ENCODE measurements around the gene CLCN7. TPM values are rescaled to one million over a fixed set of nuclear protein-coding genes. Genes with fewer than 3 reads are reported as not detected.

CLCN7 gene
- total and polyA plus RNA-seq, 4 experiments from 2014 or later: 18.1 to 111 (median 67.3) TPM

DNA sequence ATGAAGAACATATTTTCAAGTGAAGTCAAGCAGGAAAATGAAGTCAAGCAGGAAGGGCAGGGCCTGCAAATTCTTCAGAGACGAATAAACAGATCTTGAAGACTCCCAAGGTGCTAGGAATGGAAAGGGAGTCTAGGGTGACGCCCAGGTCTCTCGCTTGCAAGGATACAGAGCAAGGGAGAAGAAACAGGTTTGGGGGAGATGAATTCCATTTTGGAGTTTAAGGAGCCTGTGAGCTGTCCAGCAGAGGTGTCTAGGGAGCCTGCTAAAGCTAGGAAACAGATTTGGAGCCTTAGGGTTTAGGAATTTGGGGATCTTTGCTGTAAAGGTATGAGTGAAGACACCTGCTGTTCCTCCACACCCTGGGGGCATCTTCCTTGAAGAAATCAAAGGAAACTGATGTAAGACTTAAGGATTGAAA is 58.3 kb downstream of the CLCN7 start:
- Histone ChIP-seq H3K4me1 (ENCODE audit: insufficient read depth, low read length) (peaks cover 32% of the 10 kb centered on the region), H3K36me3 (ENCODE audit: insufficient read depth, low read length) (no peaks in the 10 kb centered on the region), H3K4me3 (ENCODE audit: low read length in 2 of 2) (no peak overlapping the region), H3K9me3 (ENCODE audit: control insufficient read depth in 1 of 2, low read length in 2 of 2) (no peaks in the 10 kb centered on the region), H3K27me3 (ENCODE audit: insufficient read depth, low read length) (no peaks in the 10 kb centered on the region), H3K27ac (ENCODE audit: low read depth, low read length) (no peak overlapping the region)
- no peak for DNase-seq
- ChIA-PET POLR2A (ENCODE audit: partially characterized antibody) (interaction anchor here (0.9 kb wide), 1 partner anchor 26 kb away, joined by 3 read pairs; no protein-coding TSS in a partner anchor), CTCF (ENCODE audit: partially characterized antibody) (interaction anchor here (0.5 to 0.7 kb wide), 2 partner anchors 119 to 533 kb away, joined by 3 to 5 read pairs; no protein-coding TSS in a partner anchor)
- intact Hi-C loops (cut with micrococcal nuclease): no loop called here
- Mint-ChIP-seq H3K27ac (peak overlapping the region in 6 of 7 donors; percentile 10 to 91 (median 38)), H3K27me3 (peaks cover 0 to 3% of the 10 kb centered on the region in 2 donors), H3K4me1 (peaks cover 6 to 45% (median 24%) of the 10 kb centered on the region in 4 donors), H3K9me3 (no peaks in the 10 kb centered on the region), H3K4me3 (peak overlapping the region in 4 of 8 donors; percentile 29 to 72 (median 54)), H3K36me3 (peaks cover 5 to 16% of the 10 kb centered on the region in 2 donors)

DNA sequence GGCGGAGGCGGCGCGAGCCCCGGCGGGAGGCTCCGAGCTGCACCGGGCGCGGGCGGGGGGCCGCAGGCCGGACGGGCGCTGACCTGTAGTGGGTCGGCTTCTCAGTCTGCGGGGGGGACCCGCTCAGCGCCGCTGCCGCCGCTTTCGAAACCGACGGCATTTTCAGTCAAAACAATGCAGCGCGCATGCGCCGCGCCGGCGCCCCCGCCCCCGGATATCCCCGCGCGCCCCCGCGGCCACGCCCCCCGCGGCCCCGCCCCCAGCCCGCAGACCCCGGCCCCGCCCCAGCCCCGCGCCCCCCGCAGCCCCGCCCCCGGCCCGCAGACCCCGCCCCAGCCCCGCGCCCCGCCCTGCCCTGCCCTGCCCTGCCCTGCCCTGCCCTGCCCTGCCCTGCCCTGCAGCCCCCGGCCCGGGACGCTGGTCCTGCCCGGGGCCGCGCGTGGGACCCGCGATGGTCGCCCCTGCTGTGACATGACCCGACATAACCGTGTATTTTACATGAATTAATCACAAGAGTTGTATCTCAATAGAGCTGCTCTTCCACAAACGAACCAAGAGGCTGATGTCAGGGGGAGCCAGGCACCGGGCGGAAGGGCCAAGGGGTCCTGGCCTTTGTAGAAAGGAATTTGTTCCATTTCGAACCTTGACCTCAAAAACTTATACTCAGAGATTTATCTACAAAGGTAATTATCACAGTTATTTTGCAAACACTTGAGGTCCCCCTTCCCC is 60.1 kb downstream of the CLCN7 start, which contains the start of gene UNKL:
Gene UNKL (minus strand): TSS at position 173 of the 729 bp plus-strand sequence. CDS start 13 bp downstream, at position 160.
- POLR2A ChIA-PET (ENCODE audit: partially characterized antibody): no interaction called here

DNA sequence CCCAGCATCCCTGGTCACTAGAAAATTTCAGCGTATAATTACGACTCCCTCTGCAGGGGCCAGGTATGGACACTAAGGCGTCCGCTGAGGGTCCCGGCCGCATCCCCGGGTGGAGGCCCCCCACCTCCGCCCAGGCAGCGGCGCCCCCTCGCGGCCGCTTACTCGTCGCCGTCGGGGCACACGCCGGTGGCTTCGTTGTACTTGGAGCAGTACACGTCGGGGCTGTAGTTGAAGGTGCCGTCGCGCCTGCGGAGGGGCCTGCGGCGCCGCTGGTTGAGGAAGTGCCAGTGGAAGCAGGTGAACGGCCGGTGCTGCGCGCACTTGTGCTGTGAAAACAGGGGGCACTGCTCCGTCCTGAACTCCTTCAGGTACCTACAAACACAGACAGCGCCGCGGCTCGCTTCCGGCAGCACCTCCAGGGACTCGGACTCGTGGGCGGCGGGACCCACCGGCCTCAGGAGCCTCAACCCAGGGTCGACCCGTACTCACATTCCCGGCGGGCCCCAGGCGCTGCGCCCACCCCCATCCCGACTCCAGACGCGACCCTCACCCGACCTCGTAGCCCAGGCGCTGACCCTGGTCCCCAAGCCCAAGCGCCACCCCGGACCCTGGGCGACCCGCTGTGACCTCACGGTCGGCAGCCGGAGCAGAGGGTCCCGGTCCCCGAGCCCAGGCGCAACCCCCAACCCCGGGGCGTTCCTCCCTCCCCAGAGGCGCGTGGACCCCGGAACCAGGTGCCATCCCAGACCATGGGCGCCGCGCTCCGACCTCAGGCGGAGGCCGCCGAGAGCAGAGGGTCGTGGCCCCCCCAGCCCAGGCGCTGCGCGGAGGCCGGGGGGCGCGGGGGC is 60.9 kb downstream of the CLCN7 start:
- ChIA-PET POLR2A (ENCODE audit: partially characterized antibody) (no interaction called here), CTCF (ENCODE audit: partially characterized antibody) (interaction anchor here (1.3 kb wide), 1 partner anchor 50 kb away, joined by 3 read pairs; no protein-coding TSS in a partner anchor)
- peak overlapping the region; percentile 68 for H3K27ac ChIP-seq (ENCODE audit: low read depth, low read length)
- H3K27me3 Mint-ChIP-seq: no peaks in the 10 kb centered on the region
- intact Hi-C loops (cut with micrococcal nuclease): loop anchor here (1.0 to 2.0 kb wide), 2 partner anchors 51 to 113 kb away; no protein-coding TSS in a partner anchor
- H3K27ac Mint-ChIP-seq: peak overlapping the region; percentile 80 to 91 (median 88)
- peak overlapping the region; percentile 78 to 89 (median 85) for H3K4me3 Mint-ChIP-seq
- H3K36me3 Mint-ChIP-seq: peaks cover 5 to 18% of the 10 kb centered on the region in 2 donors
- no peaks in the 10 kb centered on the region for H3K36me3 ChIP-seq (ENCODE audit: insufficient read depth, low read length)
- DNase-seq: peak; percentile 52 to 74 (median 59)
- no peaks in the 10 kb centered on the region for H3K9me3 Mint-ChIP-seq
- peaks cover 2 to 31% (median 18%) of the 10 kb centered on the region in 4 donors for H3K4me1 Mint-ChIP-seq
- peaks cover 20% of the 10 kb centered on the region for H3K4me1 ChIP-seq (ENCODE audit: insufficient read depth, low read length)
- H3K27me3 ChIP-seq (ENCODE audit: insufficient read depth, low read length): no peaks in the 10 kb centered on the region
- H3K4me3 ChIP-seq (ENCODE audit: low read length in 2 of 2): peak overlapping the region in 1 of 2 donors; percentile 75
- no peaks in the 10 kb centered on the region for H3K9me3 ChIP-seq (ENCODE audit: control insufficient read depth in 1 of 2, low read length in 2 of 2)

More for the DNA sequence above, 60.1 kb downstream of the CLCN7 start, which contains the start of gene UNKL:
- no peaks in the 10 kb centered on the region for H3K27me3 ChIP-seq (ENCODE audit: insufficient read depth, low read length)
- DNase-seq: peak; percentile 79 to 82 (median 80)
- H3K4me3 ChIP-seq (ENCODE audit: low read length in 2 of 2): peak within 1 kb of the TSS in 1 of 2 donors; percentile 75
- CTCF ChIA-PET (ENCODE audit: partially characterized antibody): interaction anchor here (0.6 kb wide), 1 partner anchor 46 kb away, joined by 3 read pairs; no protein-coding TSS in a partner anchor
- H3K9me3 ChIP-seq (ENCODE audit: control insufficient read depth in 1 of 2, low read length in 2 of 2): no peaks in the 10 kb centered on the region
- H3K27ac Mint-ChIP-seq: peak within 1 kb of the TSS; percentile 86 to 92 (median 90)
- no peaks in the 10 kb centered on the region for H3K27me3 Mint-ChIP-seq
- intact Hi-C loops (cut with micrococcal nuclease): no loop called here
- peak within 1 kb of the TSS; percentile 76 to 89 (median 85) for H3K4me3 Mint-ChIP-seq
- peaks cover 21% of the 10 kb centered on the region for H3K4me1 ChIP-seq (ENCODE audit: insufficient read depth, low read length)
- peak within 1 kb of the TSS; percentile 68 for H3K27ac ChIP-seq (ENCODE audit: low read depth, low read length)
- peaks cover 5 to 16% of the 10 kb centered on the region in 2 donors for H3K36me3 Mint-ChIP-seq
- H3K36me3 ChIP-seq (ENCODE audit: insufficient read depth, low read length): no peaks in the 10 kb centered on the region
- H3K4me1 Mint-ChIP-seq: peaks cover 2 to 28% (median 15%) of the 10 kb centered on the region in 4 donors
- no peaks in the 10 kb centered on the region for H3K9me3 Mint-ChIP-seq

DNA sequence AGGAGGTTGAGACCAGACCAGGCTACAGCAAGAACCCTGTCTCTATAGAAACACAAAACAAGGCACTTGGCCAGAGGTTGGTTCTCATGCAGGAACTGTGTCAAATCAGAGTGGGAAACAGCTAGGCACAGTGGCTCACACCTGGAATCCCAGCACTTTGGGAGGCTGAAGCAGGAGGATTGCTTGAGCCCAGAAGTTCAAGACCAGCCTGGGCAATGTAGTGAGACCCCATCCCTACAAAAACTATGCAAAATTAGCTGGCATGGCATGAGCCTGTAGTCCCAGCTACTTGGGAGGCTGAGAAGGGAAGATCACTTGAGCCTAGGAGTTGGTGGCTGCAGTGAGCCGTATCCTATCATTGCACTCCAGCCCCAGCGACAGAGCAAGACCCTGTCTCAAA is 62.0 kb downstream of the CLCN7 start:
- Histone ChIP-seq H3K27me3 (ENCODE audit: insufficient read depth, low read length) (no peaks in the 10 kb centered on the region), H3K27ac (ENCODE audit: low read depth, low read length) (no peak overlapping the region), H3K36me3 (ENCODE audit: insufficient read depth, low read length) (no peaks in the 10 kb centered on the region), H3K4me1 (ENCODE audit: insufficient read depth, low read length) (peaks cover 27% of the 10 kb centered on the region), H3K9me3 (ENCODE audit: control insufficient read depth in 1 of 2, low read length in 2 of 2) (no peaks in the 10 kb centered on the region), H3K4me3 (ENCODE audit: low read length in 2 of 2) (no peak overlapping the region)
- Mint-ChIP-seq H3K36me3 (peaks cover 5 to 21% of the 10 kb centered on the region in 2 donors), H3K4me1 (peaks cover 4 to 38% (median 24%) of the 10 kb centered on the region in 4 donors), H3K4me3 (peak overlapping the region; percentile 32 to 89 (median 68)), H3K27ac (peak overlapping the region in 6 of 7 donors; percentile 36 to 83 (median 58)), H3K9me3 (no peaks in the 10 kb centered on the region), H3K27me3 (no peaks in the 10 kb centered on the region)
- POLR2A ChIA-PET (ENCODE audit: partially characterized antibody): interaction anchor here (0.6 to 1.1 kb wide), 5 partner anchors 10 to 1108 kb away, joined by 3 read pairs; partner anchors contain the start of genes MAPK8IP3 and TMEM204
- no peak for DNase-seq
- intact Hi-C loops (cut with micrococcal nuclease): loop anchor here (1.0 to 2.0 kb wide), 2 partner anchors 50 to 112 kb away; no protein-coding TSS in a partner anchor
- CTCF ChIA-PET (ENCODE audit: partially characterized antibody): interaction anchor here (0.7 to 1.3 kb wide), 3 partner anchors 49 to 312 kb away, joined by 3 read pairs; no protein-coding TSS in a partner anchor

DNA sequence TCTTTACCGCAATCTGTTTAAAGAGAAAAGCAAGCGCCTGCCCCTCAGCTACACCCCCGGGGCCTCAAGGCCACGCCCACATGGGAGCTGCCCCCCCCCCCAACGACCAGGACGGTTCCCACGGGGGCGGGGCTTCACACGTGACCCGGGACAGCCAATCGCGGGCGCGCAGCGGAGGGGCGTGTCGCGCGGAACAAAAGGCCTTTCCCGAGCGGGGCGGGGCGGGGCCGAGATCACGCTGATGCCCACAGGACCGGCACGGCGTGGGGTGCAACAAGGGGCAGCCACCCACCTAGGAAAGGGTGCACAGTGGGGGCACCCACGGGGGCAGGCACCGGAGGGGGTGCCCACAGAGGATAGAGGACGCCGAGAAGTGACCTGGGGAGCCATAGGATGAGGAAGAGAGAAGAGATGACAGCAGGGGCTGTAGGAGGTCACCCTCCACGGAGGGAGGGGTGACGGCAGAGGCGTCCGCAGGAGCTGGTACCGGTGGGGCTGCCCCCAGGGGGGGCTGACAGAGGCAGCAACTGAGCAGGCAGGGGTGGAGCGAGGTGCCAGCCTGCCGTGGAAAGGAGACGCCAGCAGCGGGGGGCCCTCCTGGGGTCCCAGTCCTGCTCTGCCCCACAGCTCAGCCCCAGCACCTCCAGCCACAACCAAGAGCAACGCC is 66.5 kb downstream of the CLCN7 start:
- intact Hi-C loops (cut with micrococcal nuclease): loop anchor here (1.0 kb wide), 1 partner anchor 12 kb away; the partner anchor contains the start of gene UQCC4
- H3K9me3 ChIP-seq (ENCODE audit: control insufficient read depth in 1 of 2, low read length in 2 of 2): no peaks in the 10 kb centered on the region
- H3K4me3 Mint-ChIP-seq: peak overlapping the region; percentile 43 to 81 (median 72)
- H3K27me3 ChIP-seq (ENCODE audit: insufficient read depth, low read length): no peaks in the 10 kb centered on the region
- H3K36me3 ChIP-seq (ENCODE audit: insufficient read depth, low read length): peaks cover 2% of the 10 kb centered on the region
- peak overlapping the region in 1 of 2 donors; percentile 38 for H3K4me3 ChIP-seq (ENCODE audit: low read length in 2 of 2)
- H3K4me1 ChIP-seq (ENCODE audit: insufficient read depth, low read length): peaks cover 27% of the 10 kb centered on the region
- H3K27ac Mint-ChIP-seq: peak overlapping the region in 6 of 7 donors; percentile 24 to 78 (median 60)
- peak; percentile 90 to 96 (median 92) for DNase-seq
- H3K4me1 Mint-ChIP-seq: peaks cover 9 to 52% (median 20%) of the 10 kb centered on the region in 4 donors
- H3K36me3 Mint-ChIP-seq: peaks cover 5 to 26% of the 10 kb centered on the region in 2 donors
- no peaks in the 10 kb centered on the region for H3K27me3 Mint-ChIP-seq
- H3K9me3 Mint-ChIP-seq: peaks cover 0 to 2% (median 0%) of the 10 kb centered on the region in 8 donors
- peak overlapping the region; percentile 10 for H3K27ac ChIP-seq (ENCODE audit: low read depth, low read length)
- ChIA-PET POLR2A (ENCODE audit: partially characterized antibody) (interaction anchor here (0.6 to 3.0 kb wide), 4 partner anchors 13 to 100 kb away, joined by 3 to 15 read pairs (median 4); partner anchors contain the start of gene UQCC4), CTCF (ENCODE audit: partially characterized antibody) (no interaction called here)

DNA sequence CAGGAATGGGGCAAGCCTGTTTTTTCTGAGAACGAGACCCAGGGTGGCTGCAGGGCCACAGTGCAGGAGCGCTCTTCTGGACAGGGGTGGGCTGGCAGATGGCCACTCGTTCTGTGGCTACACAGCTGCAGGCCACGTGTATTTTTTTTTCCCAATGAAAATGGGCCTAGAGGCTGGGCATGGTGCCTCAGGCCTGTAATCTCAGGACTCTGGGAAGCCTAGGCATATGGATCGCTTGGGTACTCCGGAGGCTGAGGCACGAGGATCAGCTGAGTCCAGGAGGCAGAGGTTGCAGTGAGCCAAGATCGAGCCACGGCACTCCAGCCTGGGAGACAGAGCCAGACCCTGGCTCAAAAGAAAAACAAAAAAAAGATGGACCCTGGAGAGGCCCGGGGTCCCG is 67.1 kb downstream of the CLCN7 start:
- CTCF ChIA-PET (ENCODE audit: partially characterized antibody): no interaction called here
- Mint-ChIP-seq H3K4me3 (peak overlapping the region in 7 of 8 donors; percentile 39 to 74 (median 57)), H3K4me1 (peaks cover 10 to 51% (median 19%) of the 10 kb centered on the region in 4 donors), H3K9me3 (peaks cover 0 to 2% (median 0%) of the 10 kb centered on the region in 8 donors), H3K27ac (peak overlapping the region in 5 of 7 donors; percentile 29 to 77 (median 73)), H3K27me3 (no peaks in the 10 kb centered on the region), H3K36me3 (peaks cover 5 to 29% of the 10 kb centered on the region in 2 donors)
- Histone ChIP-seq H3K9me3 (ENCODE audit: control insufficient read depth in 1 of 2, low read length in 2 of 2) (no peaks in the 10 kb centered on the region), H3K27ac (ENCODE audit: low read depth, low read length) (no peak overlapping the region), H3K36me3 (ENCODE audit: insufficient read depth, low read length) (peaks cover 6% of the 10 kb centered on the region), H3K27me3 (ENCODE audit: insufficient read depth, low read length) (no peaks in the 10 kb centered on the region), H3K4me3 (ENCODE audit: low read length in 2 of 2) (no peak overlapping the region), H3K4me1 (ENCODE audit: insufficient read depth, low read length) (peaks cover 21% of the 10 kb centered on the region)
- no peak for DNase-seq
- intact Hi-C loops (cut with micrococcal nuclease): loop anchor here (1.0 kb wide), 1 partner anchor 13 kb away; the partner anchor contains the start of gene UQCC4
- POLR2A ChIA-PET (ENCODE audit: partially characterized antibody): interaction anchor here (0.6 to 3.0 kb wide), 5 partner anchors 14 to 99 kb away, joined by 3 to 15 read pairs (median 4); partner anchors contain the start of gene UQCC4
